Hepatocyte (in vitro differentiated cells): Measurements from ENCODE around the gene NR2F1-AS1. TPM values are rescaled to one million over a fixed set of nuclear protein-coding genes. Genes with fewer than 3 reads are reported as not detected.

Experiments
- DNase-seq: peaks from one replicate; pipeline ENCODE4 v3.0.0-alpha.2; 2016; ENCODE audit warnings: low spot score
- H2AFZ ChIP-seq: fragments of 200-600 bp; sonication (generic); 2 replicates; pipeline ENCODE4 v1.6.0; 2016; ENCODE audit warnings: antibody characterized with exemption, mild to moderate bottlenecking
- H3K27ac ChIP-seq: fragments of 200-600 bp; sonication (generic); 2 replicates; pipeline ENCODE4 v1.5.1; 2016; ENCODE audit warnings: mild to moderate bottlenecking
- H3K27me3 ChIP-seq: fragments of 200-600 bp; sonication (generic); 2 replicates; pipeline ENCODE4 v1.6.1; 2016
- H3K36me3 ChIP-seq: fragments of 200-600 bp; sonication (generic); replicated peaks from 2 replicates; pipeline ENCODE4 v1.5.1; 2016; ENCODE audit warnings: low read depth; ENCODE audit not compliant: insufficient read depth
- H3K4me1 ChIP-seq: fragments of 200-600 bp; sonication (generic); 2 replicates; pipeline ENCODE4 v1.5.1; 2016; ENCODE audit warnings: mild to moderate bottlenecking, moderate library complexity; ENCODE audit not compliant: insufficient read depth
- H3K4me2 ChIP-seq: fragments of 200-600 bp; sonication (generic); 2 replicates; pipeline ENCODE4 v1.6.0; 2016
- H3K4me3 ChIP-seq: fragments of 200-600 bp; sonication (generic); 2 replicates; pipeline ENCODE4 v1.5.1; 2016; ENCODE audit warnings: mild to moderate bottlenecking
- H3K79me2 ChIP-seq: fragments of 200-600 bp; sonication (generic); 2 replicates; pipeline ENCODE4 v1.6.0; 2017; ENCODE audit warnings: mild to moderate bottlenecking
- H3K9me2 ChIP-seq: fragments of 200-600 bp; sonication (generic); replicated peaks from 2 replicates; pipeline ENCODE4 v1.6.0; 2017; ENCODE audit warnings: mild to moderate bottlenecking; ENCODE audit not compliant: insufficient read depth
- H3K9me3 ChIP-seq: fragments of 200-600 bp; sonication (generic); 2 replicates; pipeline ENCODE4 v1.5.1; 2016; ENCODE audit warnings: low read depth, mild to moderate bottlenecking
- H4K20me1 ChIP-seq: fragments of 200-600 bp; sonication (generic); 2 replicates; pipeline ENCODE4 v1.6.0; 2016; ENCODE audit warnings: mild to moderate bottlenecking; ENCODE audit not compliant: insufficient read depth, poor library complexity, severe bottlenecking
- EZH2 ChIP-seq: fragments of 200-600 bp; sonication (generic); IDR thresholded peaks from 2 replicates; pipeline ENCODE4 v1.6.1; 2016; ENCODE audit warnings: antibody characterized with exemption, mild to moderate bottlenecking, borderline replicate concordance
- EZH2phosphoT487 ChIP-seq: fragments of 200-600 bp; sonication (generic); IDR thresholded peaks from one replicate; pipeline ENCODE4 v1.6.1; 2018; ENCODE audit warnings: antibody characterized with exemption, mild to moderate bottlenecking, low read depth, moderate library complexity; ENCODE audit not compliant: unreplicated experiment, severe bottlenecking
- WGBS: methylation state at CpG from one replicate; pipeline ENCODE4 v1.1.6; 2016; ENCODE audit warnings: low lambda C conversion rate; ENCODE audit errors: missing lambda C conversion rate; 5-methylcytosine and 5-hydroxymethylcytosine counted together
- polyA plus RNA-seq: library from polyadenylated mRNA; unstranded; fragments of >200 nt; fragmentation: Nextera tagmentation; extraction: Ambion mirVana; gene quantifications from 2 replicates; pipeline ENCODE4 v1.2.1, GENCODE V29; 2016
- total RNA-seq: library from RNA; depleted of rRNA; stranded (reverse); fragments of >200 nt; gene quantifications from 2 replicates; pipeline ENCODE4 v1.2.3, GENCODE V29; 2014
- TF ChIP-seq, protein P1 (sequence below): fragments of 200-600 bp; sonication (generic); IDR thresholded peaks from 2 replicates; pipeline ENCODE4 v1.5.1; 2016; ENCODE audit warnings: antibody characterized with exemption, mild to moderate bottlenecking; ENCODE audit not compliant: poor library complexity

Gene NR2F1-AS1
- total and polyA plus RNA-seq, 2 experiments from 2014 or later = 8.4 to 8.6 TPM

DNA sequence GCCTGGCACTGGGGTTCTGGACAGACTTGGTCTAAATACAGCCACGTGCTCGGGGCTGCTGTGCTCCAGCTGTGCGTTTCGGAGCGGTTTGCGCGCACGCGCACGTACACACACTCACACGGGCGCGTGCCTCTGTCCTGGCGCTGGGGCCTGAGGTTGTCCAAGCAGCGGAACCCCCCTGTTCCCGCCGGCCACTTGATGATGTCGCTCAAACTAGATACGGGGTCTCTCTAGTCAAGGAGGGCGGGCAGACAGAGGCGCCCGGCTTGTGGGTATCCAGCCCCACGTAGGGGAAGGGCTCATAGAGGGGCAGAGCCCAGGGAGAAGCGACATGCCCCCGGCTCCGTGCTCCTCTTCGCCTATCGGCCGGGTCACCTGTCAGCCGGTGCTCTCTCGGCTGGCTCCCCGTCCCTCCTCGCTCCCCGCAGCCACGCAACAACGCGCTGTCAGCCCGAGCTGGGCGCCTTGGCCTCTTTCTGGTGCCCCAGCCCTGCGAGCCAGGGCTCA, 8.9 kb downstream of the NR2F1-AS1 start:
- TF ChIP-seq, protein P1, sequence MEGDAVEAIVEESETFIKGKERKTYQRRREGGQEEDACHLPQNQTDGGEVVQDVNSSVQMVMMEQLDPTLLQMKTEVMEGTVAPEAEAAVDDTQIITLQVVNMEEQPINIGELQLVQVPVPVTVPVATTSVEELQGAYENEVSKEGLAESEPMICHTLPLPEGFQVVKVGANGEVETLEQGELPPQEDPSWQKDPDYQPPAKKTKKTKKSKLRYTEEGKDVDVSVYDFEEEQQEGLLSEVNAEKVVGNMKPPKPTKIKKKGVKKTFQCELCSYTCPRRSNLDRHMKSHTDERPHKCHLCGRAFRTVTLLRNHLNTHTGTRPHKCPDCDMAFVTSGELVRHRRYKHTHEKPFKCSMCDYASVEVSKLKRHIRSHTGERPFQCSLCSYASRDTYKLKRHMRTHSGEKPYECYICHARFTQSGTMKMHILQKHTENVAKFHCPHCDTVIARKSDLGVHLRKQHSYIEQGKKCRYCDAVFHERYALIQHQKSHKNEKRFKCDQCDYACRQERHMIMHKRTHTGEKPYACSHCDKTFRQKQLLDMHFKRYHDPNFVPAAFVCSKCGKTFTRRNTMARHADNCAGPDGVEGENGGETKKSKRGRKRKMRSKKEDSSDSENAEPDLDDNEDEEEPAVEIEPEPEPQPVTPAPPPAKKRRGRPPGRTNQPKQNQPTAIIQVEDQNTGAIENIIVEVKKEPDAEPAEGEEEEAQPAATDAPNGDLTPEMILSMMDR = no peak
- TF ChIP-seq EZH2phosphoT487 (no peak), EZH2 (no peak)
- 12% methylated on average over 40 of the region's 40 CpGs for WGBS
- peaks cover 99% of the 10 kb centered on the region for H3K27me3 ChIP-seq
- H3K4me1 ChIP-seq = peaks cover 14% of the 10 kb centered on the region
- H3K36me3 ChIP-seq = no peaks in the 10 kb centered on the region
- no peak overlapping the region for H3K27ac ChIP-seq
- no peak overlapping the region for H2AFZ ChIP-seq
- no peaks in the 10 kb centered on the region for H3K9me2 ChIP-seq
- peak overlapping the region; percentile 72 for H3K4me2 ChIP-seq
- H4K20me1 ChIP-seq = no peaks in the 10 kb centered on the region
- H3K9me3 ChIP-seq = no peaks in the 10 kb centered on the region
- DNase-seq = no peak
- no peaks in the 10 kb centered on the region for H3K79me2 ChIP-seq
- no peak overlapping the region for H3K4me3 ChIP-seq

DNA sequence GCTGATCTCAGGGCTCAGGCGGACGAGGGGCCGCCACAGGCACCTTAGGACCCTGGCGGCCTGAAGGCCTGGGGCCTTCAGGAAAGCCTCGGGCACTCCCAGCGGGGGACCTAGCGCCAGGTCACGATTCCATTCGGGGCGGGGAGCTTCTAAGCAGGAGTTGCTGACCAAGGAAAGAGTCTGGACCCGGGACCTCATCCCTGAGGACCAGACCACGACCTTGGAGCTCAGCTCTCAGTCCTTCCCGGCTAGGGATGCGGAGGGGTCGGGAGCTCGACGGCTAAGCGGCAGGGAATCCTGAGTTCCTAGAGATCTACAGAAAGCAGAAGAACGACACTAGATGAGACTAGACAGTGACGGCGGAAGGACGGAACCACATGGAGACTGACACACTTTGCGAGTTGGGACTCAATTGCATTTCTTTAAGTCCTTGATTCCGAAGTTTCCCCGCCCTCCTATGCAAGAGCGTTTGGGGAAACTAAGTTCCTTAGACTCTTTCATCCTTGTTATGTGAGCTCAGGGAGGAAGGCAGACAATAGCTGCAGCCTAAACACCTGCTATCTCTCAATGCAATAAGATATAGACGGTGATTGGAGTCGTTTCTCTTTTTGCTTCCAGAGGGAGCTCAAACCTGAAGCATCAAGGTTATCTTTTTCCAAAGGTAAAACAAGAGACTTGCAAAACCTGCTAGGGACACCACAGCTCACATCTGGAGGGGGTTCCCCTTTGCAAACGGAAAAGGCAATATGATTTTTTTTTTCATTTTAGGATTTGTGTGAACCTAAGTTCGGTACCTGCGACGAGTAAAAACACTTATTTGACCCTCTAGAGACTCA, 9.7 kb downstream of the NR2F1-AS1 start:
- TF ChIP-seq EZH2phosphoT487 = peak; percentile 31
- TF ChIP-seq, protein P1 = no peak
- peak overlapping the region; percentile 78 for H2AFZ ChIP-seq
- H3K36me3 ChIP-seq = no peaks in the 10 kb centered on the region
- 24% methylated on average over 32 of the region's 32 CpGs for WGBS
- no peak overlapping the region for H3K27ac ChIP-seq
- H3K27me3 ChIP-seq = peaks cover 94% of the 10 kb centered on the region
- H3K4me3 ChIP-seq = no peak overlapping the region
- H3K79me2 ChIP-seq = no peaks in the 10 kb centered on the region
- no peaks in the 10 kb centered on the region for H4K20me1 ChIP-seq
- DNase-seq = no peak
- peaks cover 14% of the 10 kb centered on the region for H3K4me1 ChIP-seq
- H3K4me2 ChIP-seq = peak overlapping the region; percentile 81
- no peaks in the 10 kb centered on the region for H3K9me2 ChIP-seq
- H3K9me3 ChIP-seq = no peaks in the 10 kb centered on the region

DNA sequence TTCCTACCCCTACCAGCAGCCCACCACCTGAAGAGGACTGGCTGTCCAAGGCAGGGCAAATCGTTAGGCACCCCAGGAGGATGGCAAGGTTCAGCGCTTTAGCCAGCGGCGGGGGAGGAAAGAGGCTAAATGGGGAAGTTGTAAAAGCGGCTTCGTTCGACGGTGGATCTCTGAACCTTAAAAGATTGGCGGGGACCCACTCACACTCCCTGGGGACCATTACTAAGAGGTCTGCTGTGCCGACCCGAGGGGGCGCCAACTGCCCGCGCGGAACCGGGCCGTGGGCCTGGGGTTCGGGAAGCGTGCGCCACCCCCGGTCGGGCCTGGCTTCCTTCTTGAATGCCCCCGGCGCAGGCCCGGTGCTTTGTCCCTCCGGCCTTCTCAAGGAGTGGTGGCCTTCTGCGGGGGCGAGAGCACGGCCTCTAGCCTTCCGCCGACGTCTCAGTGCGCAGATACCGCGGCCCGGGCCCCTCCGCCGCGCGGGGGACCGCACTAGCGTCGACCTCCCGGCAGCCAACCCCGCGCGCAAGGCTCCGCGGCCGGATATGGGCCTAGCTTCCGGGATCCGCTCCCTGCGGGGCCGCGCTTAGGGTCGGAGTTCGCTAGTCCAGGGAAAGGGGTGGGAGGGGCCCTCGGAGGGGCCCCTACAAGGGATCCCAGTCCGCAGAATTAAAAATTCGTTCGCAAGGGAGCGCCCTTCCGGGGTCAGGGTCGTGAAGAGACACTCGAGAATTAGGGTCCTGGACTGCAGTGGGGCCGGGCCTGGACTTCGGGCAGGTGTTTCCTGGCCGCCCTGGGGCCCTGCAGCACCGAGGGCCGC, 10.5 kb downstream of the NR2F1-AS1 start:
- WGBS = 11% methylated on average over 69 of the region's 70 CpGs
- H2AFZ ChIP-seq = peak overlapping the region; percentile 78
- peak overlapping the region; percentile 81 for H3K4me2 ChIP-seq
- H3K27ac ChIP-seq = no peak overlapping the region
- H3K9me3 ChIP-seq = no peaks in the 10 kb centered on the region
- peaks cover 90% of the 10 kb centered on the region for H3K27me3 ChIP-seq
- H3K4me1 ChIP-seq = peaks cover 14% of the 10 kb centered on the region
- no peak for DNase-seq
- H3K9me2 ChIP-seq = no peaks in the 10 kb centered on the region
- H4K20me1 ChIP-seq = no peaks in the 10 kb centered on the region
- H3K36me3 ChIP-seq = no peaks in the 10 kb centered on the region
- H3K4me3 ChIP-seq = no peak overlapping the region
- H3K79me2 ChIP-seq = no peaks in the 10 kb centered on the region
- TF ChIP-seq EZH2phosphoT487 = no peak
- peak; percentile 44 for TF ChIP-seq EZH2
